ENCODE measurements around the gene GPC5.
"Not testable (repeated sequence)": the region's sequence is repeated elsewhere in the genome, so short reads cannot be mapped to it uniquely, and the experiment has no call there.

GPC5 gene

DNA sequence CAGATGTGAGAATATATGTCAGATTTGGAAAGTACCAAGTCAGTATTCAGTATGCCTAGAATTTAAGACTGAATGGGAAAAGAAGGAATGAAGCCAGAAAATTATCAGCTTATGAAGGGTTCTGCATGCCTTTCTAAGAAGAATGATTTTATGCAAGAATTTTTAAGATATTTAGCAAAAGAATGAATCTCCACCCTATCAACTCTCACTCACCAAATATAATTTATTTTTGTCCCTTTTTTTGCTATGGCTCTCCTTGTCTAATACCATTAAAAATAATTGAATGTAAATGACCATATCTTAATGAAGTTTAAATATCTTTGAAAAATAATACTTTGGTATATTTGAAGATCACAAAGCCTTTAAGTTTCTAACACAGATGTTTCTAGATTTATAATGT lies 1215.5 kb downstream of the GPC5 start:
- no peak for DNase-seq

DNA sequence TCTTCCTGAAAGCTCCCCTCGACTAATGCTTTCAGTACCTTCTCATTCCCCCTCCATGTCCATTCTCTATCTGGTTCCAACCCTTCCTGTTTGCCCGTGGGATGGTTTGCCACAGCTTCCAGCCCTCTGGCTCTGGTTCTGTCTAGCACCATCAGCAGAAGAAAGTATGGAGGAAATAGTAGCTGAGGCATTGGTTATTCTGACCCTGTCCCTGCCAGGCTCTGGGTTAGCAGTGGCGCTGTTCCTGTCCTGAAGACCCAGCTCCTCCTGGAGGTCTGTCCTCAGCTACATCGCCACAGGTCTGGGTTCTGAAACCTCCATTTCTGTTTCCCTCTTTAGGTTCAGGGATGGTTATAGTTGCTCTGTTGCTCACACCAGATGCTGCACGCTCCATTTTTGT lies 1223.6 kb downstream of the GPC5 start:
- DNase-seq = no peak

DNA sequence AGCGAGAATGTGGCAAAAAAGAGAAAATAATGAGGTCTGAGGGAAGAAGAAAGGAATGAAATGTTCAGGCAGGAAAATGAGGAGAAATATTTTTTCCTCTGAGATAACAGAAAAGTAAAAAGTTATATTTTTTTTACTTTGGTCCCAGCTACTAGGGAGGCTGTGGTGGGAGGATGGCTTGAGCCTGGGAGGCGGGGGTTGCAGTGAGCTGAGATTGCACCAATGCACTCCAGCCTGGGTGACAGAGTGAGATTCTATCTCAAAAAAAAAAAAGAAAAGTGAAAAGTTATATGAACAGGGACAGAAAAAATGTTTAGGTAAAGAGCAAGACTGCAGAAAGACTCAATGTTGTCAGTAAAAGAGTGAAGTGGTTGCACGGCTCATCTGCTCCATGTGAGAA lies 1224.5 kb downstream of the GPC5 start:
- no peak for DNase-seq

DNA sequence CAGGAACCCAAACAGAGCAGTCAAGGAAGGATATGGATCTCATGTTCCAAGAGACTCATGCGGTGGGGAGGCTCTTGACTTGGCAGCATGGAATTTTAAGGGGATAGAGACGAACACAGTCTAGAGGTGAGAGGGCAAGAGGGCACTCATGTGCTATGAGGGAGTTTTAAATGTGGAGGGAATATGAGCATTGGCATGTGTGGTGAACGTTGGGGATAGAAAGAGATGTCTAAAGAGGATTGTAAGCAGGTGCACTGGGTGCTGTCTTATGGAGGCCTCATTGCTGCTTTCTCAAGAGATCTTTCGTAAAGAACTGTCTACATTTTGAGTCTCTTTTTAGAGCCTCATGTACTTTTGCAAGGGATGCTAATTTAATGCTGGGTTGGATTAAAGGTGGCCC lies 1227.9 kb downstream of the GPC5 start:
- DNase-seq = no peak

DNA sequence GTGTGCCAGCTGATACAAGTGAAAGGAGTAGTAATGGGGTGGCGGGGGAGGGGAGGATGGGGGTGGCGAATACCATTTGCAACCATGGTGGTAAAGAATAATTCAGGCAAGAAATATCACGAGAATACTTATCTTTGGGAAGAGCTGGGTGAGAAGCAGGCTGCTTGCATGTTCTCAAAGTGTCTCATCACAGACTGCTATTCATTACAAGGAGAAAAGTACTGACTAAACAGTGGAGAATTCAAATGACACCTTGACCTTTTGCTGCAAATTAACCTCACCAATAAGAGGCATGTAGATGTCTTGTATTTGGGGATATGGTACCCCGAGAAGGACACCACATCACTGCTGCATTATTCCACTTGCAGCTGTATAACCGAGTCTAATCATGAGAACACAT lies 1242.5 kb downstream of the GPC5 start:
- no peak for DNase-seq

DNA sequence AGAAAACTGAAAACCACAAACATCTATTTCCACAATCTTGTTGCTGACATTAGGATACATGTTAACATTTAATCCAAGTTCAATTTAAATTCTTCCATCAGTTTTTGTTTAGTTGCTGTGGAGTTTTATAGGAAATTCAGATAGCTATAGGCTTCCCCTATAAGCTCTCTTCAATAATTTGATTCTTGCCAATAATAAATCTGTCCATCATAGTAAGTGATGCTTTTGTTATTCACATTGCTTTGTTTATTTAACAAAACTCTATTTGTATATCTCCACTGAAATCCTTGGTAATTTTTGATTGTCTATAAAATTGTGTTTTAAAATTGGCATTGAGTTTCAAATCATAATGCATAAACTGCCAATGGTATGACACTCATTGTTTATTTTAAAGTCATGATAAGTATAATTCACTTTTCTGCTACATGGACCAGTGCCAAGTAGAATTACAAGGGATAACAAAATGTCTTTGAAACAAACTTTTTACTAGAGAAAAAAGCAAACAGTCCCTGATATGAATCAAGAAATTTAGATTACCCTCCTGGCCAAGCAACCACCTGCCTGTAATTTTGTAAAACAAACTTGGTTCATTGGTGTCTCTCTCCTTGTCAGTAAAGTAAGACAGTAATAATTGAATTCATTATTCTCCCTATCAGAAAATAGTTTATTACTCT lies 1250.9 kb downstream of the GPC5 start:
- no peak for DNase-seq

DNA sequence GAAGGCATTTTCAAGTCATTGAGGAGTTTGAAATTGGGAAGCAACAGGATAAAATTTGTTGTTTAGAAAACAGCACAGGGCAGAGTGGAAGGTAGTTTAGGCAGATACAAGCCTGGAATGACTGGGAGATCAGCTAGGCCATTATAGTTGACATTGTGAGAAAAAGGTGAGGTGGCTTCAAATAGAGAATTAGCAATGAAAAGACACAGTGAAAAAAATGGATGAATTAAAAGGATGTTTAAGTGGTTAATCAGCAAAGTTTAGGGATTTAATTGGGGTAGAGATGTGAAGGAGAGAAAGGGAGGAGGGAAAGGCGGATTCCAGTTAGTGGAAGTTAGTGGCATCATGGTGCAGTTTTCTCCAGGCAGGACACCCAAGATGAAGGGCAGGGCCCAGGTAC lies 1257.7 kb downstream of the GPC5 start:
- DNase-seq = no peak

DNA sequence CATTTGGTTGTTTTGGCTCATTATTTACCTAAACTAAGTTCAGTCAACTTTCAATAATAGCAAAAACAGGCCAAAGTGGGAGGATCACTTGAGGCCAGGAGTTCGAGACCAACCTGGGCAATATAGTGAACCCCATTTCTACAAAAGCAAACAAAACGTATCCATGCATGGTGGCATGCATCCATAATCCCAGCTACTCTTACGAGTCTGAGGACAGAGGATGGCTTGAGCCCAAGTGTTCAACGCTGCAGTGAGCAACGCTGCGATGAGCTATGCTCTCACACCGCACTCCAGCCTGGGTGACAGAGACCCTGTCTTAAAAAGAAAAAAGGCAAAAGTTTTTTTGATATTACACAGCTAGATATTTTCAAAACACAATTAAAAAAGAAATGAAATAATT lies 1258.2 kb downstream of the GPC5 start:
- DNase-seq = no peak

DNA sequence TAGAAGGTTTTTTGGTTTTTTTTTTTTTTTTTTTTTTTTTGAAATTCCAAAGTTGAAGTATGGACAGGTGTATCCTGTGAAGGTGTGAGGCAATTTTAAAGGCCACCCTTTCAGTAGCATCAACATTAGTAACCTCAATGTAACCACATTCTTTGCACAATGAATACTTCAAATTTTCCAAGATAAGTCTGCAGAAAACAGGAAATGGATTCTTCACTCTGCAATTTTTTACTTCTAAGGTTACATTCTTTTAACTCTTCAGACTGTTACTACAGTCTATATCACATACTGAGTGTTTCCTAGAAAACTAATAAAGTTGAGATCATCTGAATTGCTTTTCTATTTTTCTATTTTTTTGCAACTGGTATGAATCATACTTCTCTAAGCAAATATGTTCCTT lies 1259.1 kb downstream of the GPC5 start:
- no peak for DNase-seq

DNA sequence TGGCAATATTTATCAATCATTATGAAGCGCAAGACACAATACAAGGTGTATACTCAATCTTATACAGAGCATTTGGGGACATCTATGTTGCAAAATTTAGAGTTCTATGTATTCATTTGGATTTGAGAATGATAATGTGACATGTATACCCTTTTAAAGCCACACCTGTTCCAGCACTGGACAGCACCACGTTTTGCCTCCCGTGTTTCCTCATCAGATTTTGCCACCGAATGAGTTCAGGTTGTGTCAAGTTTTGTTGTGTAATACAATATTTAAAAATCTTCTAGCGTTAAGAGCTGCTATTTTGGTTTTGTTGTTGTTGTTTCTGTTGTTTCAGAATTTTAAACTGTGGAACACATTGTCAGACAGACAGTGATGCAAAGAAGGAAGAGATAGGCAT lies 1259.9 kb downstream of the GPC5 start:
- no peak for DNase-seq

DNA sequence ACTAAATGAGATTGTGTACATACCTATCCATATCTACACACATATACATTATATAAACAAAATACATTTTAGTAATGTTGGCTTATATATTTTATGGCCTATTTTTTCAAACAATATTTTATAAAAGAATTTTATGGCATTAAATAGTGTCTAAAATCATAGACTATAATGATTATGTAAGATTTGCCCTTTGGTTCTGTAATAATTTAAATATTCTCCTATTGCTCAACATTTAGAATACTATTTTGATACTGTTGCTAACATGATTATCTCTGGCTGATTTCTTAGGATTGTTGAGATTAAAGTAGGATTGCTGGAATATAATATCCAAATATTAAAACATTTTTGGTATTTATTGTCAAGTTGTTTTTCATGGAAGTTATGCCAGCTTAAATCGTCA lies 1263.0 kb downstream of the GPC5 start:
- DNase-seq = no peak

DNA sequence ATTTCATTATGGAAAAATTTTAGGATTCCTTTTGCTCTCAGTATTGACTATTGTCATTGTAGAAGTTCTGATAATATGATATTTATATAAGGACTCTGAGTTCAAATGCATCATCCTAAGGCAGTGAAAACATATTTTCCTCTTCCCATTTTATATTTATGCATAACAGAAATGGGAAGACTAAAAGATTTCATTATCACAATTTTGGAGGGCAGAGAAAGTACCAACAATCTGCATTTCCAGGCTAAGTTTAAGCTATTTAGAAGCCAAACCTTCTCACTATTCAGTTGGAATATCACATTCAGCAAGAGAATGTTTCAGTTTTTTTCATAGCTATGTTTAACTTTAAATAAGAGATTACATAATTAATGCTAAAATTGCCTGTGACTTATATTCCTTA lies 1269.7 kb downstream of the GPC5 start:
- no peak for DNase-seq

DNA sequence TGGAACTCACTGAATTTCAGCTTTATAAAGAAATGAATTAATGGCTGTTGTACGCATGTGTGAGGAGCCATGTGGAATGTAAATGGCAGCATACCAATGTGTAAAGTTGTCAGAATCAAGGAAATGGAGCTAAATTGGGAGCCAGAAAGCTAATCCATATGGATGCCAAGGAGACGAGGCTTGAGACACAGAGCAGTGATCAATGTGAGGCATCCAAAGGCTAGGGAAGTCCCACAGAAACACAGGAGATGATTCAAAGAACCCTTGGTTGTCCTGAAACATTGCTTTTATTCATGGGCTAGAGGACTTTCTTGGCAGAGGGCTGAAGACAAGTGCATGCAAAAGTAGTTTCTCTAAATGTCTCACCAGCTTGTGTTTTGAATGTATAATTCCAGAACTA lies 1271.7 kb downstream of the GPC5 start:
- no peak for DNase-seq

DNA sequence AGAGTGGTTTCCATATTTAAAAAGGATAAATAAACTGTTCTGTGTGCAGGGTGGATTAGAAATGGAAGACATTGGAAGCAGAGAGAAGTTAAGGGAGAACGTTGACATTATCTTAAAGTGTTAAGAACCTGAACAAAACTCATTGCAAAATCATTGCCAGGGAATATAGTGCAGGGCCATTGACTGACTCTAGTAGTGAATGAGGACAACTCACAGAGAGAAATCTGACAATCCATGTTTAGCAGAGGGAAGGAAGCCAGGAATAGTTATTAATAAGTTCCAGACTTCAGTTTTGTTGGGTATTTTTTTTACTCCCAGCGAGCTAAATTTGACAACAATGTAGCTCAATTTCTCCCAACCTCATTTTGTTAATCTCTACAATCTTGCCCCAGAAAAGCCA lies 1273.4 kb downstream of the GPC5 start:
- DNase-seq = no peak

DNA sequence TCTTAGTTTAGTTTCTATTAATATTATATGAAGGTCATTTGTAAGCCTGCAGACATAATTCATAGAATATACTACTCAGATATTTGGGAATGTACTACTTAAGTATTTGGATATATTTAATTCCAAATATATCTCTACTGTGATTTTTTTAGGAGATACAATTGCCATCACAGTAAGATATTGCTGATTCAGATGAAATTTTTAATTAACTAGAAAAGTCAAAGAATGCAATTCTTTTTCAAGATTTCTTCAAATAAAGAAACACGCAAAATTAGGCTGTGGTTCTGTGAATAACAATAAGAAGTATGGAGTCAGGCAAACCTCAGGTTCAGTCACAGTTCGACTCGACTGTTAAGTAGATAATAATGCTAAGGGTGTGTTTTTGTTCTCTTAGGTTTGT lies 1277.8 kb downstream of the GPC5 start:
- no peak for DNase-seq

DNA sequence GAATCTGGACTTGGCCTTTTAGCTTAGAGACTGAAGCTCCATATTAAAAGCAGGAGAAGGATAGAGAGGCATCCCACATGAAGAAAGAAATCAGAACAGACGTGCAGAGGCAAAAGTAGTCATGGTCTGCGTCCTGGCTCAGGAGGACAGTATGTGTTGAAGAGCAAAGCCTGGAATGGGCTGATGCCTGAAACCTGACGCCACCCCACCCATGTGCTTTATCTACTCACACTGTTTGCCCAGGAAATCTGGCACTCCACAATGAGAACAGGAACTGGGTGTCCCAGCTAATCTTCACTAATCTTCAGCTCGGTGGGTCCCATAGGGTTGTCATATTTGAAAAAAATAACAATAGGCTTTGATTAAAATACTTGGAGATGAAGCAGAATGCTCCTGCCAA lies 1279.2 kb downstream of the GPC5 start:
- no peak for DNase-seq

DNA sequence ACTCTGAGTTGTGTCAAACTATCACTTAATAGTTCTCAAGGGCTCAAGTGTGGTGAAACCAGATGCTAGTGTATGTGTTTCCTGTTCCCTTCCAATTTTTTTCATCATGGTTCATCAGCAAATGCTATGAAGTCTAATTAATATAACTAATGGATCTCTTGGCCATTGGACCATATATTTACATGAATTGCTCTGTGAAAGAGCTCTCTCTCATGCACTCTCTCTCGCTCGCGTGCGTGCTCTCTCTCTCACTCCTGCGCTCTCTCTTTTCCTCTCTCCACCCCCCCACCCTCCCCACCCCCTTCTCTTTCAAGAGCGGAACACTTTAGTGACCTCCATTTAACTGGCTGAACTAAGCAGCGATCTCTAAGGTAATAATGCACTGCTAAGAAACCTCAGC lies 1281.2 kb downstream of the GPC5 start:
- no peak for DNase-seq

DNA sequence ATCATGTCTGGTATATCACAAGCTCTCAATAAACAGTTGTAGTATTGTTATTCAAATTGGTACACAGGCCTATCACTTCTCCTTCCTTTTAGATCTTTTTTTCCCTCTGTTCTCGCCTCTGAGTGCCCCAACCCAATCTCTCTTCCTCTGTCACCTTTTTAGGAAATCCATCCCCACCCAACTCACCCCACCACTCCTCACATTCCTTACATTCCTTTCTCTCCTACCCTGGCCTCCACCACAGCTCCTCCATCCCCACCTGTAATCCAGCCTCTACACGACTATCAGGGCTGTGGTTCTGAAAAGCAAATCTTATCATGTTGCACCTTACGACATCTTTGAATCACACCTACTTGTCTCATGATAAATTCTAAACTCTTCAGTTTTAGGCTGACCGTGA lies 1282.8 kb downstream of the GPC5 start:
- no peak for DNase-seq

DNA sequence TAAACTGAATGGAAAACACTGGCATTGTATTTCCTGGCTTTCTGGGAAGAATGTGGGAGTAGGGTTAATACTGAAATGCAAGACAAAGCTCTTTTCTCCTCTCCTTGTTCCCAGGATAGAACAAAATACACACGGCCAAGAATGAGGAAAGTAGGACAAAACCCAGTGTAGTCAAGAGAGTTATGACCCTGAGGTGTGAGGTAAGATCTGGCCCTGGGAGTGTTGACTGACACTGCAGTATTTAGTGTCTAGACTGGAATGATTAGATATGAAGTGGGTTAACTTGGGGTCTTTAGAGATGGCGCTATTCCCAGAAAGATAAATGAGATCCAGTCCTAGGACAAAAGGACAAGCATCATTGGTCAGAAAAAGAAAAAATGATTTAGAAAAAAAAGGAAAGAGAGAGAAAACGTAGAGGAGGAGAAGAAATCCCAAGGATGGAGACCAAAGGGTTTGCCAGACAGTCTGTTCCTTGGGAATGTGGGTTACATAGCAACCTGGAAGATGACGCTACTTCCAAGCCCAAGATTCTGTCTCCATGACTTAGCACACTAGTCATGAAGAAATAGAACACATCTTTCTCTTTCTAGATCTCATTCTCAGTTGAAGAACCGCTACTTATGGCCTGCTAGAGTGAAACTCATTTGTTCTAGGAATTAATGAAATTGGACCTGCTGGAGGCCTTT lies 1284.6 kb downstream of the GPC5 start:
- no peak for DNase-seq

DNA sequence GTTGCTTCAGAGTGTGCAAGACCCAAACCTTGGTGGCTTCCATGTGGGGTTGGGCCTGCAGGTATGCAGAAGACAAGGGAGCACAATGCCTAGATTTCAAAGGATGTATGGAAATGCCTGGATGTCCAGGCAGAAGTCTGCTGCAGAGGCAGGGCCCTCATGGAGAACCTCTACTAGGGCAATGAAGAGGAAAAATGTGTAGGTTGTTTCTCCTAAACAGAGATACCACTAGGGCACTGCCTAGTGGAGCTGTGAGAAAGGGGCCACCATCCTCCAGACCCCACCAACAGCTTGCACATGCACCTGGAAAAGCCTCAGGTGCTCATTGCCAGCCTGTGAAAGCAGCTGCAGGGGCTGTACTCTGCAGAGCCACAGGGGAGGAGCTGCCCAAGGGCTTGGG lies 1295.6 kb downstream of the GPC5 start:
- DNase-seq = no peak

DNA sequence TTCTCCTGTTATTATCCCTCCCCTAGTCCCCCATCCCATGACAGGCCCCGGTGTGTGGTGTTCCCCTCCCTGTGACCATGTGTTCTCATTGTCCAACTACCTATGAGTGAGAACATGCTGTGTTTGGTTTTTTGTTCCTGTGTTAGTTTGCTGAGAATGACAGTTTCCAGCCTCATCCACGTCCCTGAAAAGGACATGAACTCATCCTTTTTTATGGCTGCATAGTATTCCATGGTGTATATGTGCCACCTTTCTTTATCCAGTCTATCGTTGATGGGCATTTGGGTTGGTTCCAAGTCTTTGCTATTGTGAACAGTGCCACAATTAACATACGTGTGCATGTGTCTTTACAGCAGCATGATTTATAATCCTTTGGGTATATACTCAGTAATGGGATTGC lies 1297.4 kb downstream of the GPC5 start:
- not testable (repeated sequence) for DNase-seq

DNA sequence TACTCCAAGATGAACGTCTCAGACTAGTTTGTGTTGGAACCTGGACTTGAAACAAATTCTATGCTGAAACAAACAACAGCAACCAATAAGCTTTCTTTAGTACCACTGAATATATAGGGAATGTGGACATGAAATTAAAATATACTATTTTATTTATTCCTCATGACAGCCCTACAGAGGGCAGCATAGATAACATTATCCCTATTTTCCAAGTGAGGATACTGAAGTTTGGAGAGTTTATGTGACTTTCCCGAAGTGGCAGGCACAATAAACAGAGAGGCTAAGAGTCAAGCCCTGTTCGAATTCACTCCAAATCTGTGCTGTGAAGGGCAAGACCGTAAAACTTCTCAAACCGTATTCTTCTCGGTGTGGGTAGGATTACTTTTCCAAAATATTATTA lies 1318.3 kb downstream of the GPC5 start:
- no peak for DNase-seq

DNA sequence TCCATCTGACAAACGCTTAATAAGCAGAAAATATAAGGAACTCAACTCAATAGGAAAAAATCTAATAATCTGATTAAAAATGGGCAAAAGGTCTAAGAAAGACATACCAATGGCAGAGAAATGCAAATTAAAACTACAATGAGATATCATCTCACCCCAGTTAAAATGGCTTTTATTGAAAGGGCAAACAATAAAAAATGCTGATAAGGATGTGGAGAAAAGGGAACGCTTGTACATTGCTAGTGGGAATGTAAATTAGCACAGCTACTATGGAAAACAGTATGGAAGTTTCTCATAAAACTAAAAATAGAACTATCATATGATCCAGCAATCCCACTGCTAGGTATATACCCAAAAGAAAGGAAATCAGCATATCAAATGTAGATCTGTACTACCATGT lies 1319.4 kb downstream of the GPC5 start:
- DNase-seq = no peak

DNA sequence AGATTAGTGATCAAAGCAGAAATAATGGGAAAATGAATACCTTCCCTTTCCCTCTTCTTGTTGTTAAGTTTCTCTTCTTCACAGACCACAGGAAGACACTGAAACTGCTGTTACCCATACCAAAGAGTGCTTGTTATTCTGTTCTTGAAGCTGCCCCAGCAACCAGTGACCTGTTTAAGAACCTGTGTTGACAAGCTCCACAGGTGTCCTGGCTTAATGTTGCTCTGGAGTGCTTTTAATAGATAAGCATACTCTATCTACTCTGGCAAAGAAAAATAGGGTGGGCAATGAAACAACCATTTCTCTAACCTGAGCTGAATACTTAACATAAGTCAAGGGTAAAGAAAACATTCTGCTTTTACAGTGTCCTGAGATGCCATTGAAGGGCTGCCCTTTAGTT lies 1321.4 kb downstream of the GPC5 start:
- DNase-seq = no peak

DNA sequence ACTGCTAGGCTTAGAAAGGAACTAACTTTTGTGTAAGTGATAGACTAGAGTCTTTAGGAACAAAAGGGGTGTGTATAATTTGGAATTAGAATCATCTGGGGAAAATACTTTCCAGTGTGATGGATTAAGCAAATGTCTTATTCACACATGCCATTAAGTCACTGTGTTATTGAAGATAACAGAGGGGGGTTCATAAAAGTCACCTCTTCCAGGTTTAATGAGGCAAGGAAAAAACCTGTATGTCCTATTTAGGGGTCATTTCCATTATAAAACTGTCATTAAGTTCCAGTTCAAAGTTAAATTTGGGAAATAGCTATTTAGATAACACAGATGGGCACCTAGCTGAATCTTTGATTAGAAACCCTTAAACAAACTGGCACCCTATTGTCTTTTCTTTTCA lies 1323.2 kb downstream of the GPC5 start:
- DNase-seq = no peak
